Skeletal muscle satellite cell (primary cell): ENCODE measurements around the gene NCF2. TPM values are rescaled to one million over a fixed set of nuclear protein-coding genes. Genes with fewer than 3 reads are reported as not detected.

Source experiments
- H3K27me3 ChIP-seq: 2 replicates; pipeline ENCODE4 v1.7.0; 2013; ENCODE audit warnings: low read length; ENCODE audit not compliant: control insufficient read depth, insufficient read depth
- H3K36me3 ChIP-seq: 2 replicates; pipeline ENCODE4 v1.7.0; 2013; ENCODE audit warnings: mild to moderate bottlenecking, control low read depth, low read length; ENCODE audit not compliant: insufficient read depth
- H3K4me1 ChIP-seq: 2 replicates; pipeline ENCODE4 v1.7.0; 2013; ENCODE audit warnings: low read length; ENCODE audit not compliant: control insufficient read depth, insufficient read depth
- H3K4me2 ChIP-seq: 2 replicates; pipeline ENCODE4 v1.7.0; 2013; ENCODE audit warnings: mild to moderate bottlenecking, low read length
- H3K4me3 ChIP-seq: 2 replicates; pipeline ENCODE4 v1.7.0; 2013; ENCODE audit warnings: low read length
- H3K9ac ChIP-seq: 2 replicates; pipeline ENCODE4 v1.7.0; 2013; ENCODE audit warnings: mild to moderate bottlenecking, low read depth, low read length, moderate library complexity
- H3K9me3 ChIP-seq: replicated peaks from 2 replicates; pipeline ENCODE4 v1.7.0; 2013; ENCODE audit warnings: mild to moderate bottlenecking, control low read depth, low read length
- total RNA-seq: library from RNA; depleted of rRNA; stranded (reverse); fragments of >200 nt; gene quantifications from 2 replicates; pipeline ENCODE4 v1.2.3, GENCODE V29; 2012; rRNA removed

The NCF2 gene, protein sequence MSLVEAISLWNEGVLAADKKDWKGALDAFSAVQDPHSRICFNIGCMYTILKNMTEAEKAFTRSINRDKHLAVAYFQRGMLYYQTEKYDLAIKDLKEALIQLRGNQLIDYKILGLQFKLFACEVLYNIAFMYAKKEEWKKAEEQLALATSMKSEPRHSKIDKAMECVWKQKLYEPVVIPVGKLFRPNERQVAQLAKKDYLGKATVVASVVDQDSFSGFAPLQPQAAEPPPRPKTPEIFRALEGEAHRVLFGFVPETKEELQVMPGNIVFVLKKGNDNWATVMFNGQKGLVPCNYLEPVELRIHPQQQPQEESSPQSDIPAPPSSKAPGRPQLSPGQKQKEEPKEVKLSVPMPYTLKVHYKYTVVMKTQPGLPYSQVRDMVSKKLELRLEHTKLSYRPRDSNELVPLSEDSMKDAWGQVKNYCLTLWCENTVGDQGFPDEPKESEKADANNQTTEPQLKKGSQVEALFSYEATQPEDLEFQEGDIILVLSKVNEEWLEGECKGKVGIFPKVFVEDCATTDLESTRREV
- total RNA-seq = not detected in 2 replicates

DNA sequence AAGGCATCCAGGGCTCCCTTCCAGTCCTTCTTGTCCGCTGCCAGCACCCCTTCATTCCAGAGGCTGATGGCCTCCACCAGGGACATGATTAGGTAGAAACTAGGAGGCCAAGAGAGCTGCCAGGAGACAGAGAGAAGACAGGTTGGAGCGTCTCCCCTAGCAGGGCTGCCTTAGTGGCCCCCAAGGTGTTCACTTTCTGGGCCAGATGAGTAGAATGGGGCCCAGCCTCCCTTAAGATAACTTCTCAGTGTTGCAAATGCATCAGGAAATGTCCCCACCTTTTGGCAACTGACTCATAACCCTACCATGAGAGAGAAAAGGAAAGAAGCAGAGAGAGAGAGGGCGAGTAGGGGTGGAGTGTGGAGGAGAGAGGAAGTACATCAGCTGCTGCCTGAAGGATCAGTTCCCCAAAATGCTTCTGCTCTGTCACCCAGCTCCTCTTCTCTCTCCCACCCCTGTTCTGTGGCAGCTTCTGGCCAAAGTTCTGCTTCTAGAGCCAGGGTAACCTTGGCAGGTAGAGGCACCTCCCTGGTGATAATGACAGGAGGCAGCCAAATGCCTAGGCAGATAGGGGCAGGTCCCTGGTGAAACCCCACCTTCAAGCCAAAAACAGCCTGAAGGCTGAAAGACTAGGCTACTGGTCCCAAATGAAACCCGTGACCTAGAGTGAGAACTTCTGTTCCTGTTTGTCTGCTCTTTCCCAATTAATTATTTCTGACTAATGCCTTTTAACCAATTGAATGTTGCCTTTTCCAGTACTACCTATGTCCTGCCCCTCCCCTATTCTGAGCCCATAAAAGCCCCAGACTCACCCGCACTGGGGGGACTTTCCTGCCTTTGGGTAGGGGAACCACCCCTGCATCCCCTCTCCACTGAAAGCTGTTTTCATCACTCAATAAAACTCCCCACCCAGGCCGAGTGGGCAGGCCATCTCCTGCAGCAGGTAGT, at the start of gene NCF2:
TSS of gene NCF2 (minus strand) at position 216 of the 948 bp plus-strand sequence. CDS start at position 86, 130 bp downstream.
- H3K4me2 ChIP-seq = no peak within 1 kb of the TSS
- no peaks in the 10 kb centered on the region for H3K9me3 ChIP-seq
- no peak within 1 kb of the TSS for H3K9ac ChIP-seq
- H3K36me3 ChIP-seq = no peaks in the 10 kb centered on the region
- H3K4me3 ChIP-seq = no peak within 1 kb of the TSS
- no peaks in the 10 kb centered on the region for H3K4me1 ChIP-seq
- H3K27me3 ChIP-seq = no peaks in the 10 kb centered on the region

DNA sequence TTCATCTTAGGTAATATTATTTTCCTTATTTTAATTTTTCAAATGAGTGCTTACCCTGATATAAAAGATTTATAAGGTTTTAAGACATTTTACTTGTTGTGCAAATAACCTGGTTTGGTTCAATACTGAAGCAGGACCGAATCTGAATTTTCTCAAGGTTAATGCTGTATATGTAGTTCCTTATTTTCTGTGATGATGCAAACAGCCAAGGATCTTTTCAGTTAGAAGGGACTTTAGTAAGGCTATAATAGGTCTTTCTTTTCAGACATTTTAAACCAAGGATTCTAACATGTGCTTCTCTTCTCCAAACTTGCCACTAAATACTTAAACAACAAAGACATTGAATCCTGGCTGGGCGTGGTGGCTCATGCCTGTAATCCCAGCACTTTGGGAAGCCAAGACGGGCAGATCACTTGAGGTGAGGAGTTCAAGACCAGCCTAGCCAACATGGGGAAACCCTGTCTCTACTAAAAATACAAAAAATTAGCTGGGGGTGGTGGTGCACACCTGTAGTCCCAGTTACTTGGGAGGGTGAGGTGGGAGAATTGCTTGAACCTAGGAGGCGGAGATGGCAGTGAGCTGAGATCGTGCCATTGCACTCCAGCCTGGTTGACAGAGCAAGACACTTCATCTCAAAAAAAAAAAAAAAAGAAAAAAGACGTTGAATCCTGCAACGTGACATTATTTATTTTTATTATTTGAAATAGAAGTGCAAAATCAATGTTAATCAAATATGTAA, 48.6 kb upstream of the NCF2 start:
- Histone ChIP-seq H3K9ac (no peak overlapping the region), H3K4me2 (no peak overlapping the region), H3K27me3 (no peaks in the 10 kb centered on the region), H3K36me3 (no peaks in the 10 kb centered on the region), H3K9me3 (no peaks in the 10 kb centered on the region), H3K4me1 (peaks cover 9% of the 10 kb centered on the region), H3K4me3 (no peak overlapping the region)

GRCh38 chr1:183636783-183637182, 46.5 kb upstream of the NCF2 start:
- Histone ChIP-seq H3K4me2 (peak overlapping the region; percentile 92), H3K27me3 (no peaks in the 10 kb centered on the region), H3K9me3 (no peaks in the 10 kb centered on the region), H3K4me3 (peak overlapping the region; percentile 88), H3K4me1 (peaks cover 16% of the 10 kb centered on the region), H3K9ac (no peak overlapping the region), H3K36me3 (peaks cover 3% of the 10 kb centered on the region)

- H3K9ac ChIP-seq = peak overlapping the region; percentile 66
- H3K36me3 ChIP-seq = peaks cover 6% of the 10 kb centered on the region
- H3K4me1 ChIP-seq = peaks cover 19% of the 10 kb centered on the region
- peak overlapping the region; percentile 88 for H3K4me3 ChIP-seq
- no peaks in the 10 kb centered on the region for H3K27me3 ChIP-seq
- no peaks in the 10 kb centered on the region for H3K9me3 ChIP-seq
- peak overlapping the region; percentile 92 for H3K4me2 ChIP-seq
Observed at GRCh38 chr1:183636334-183636682, 46.0 kb upstream of the NCF2 start.

GRCh38 chr1:183635606-183636333, 45.5 kb upstream of the NCF2 start, which contains the start of gene ARPC5:
Gene ARPC5 (minus strand): TSS chr1:183635783. CDS start chr1:183635659, 124 bp downstream.
- Histone ChIP-seq H3K4me3 (peak within 1 kb of the TSS; percentile 88), H3K4me1 (peaks cover 24% of the 10 kb centered on the region), H3K4me2 (peak within 1 kb of the TSS; percentile 92), H3K9me3 (no peaks in the 10 kb centered on the region), H3K27me3 (no peaks in the 10 kb centered on the region), H3K36me3 (peaks cover 8% of the 10 kb centered on the region), H3K9ac (peak within 1 kb of the TSS; percentile 96)

GRCh38 chr1:183635099-183635605, 44.9 kb upstream of the NCF2 start:
- H3K9me3 ChIP-seq = no peaks in the 10 kb centered on the region
- peaks cover 30% of the 10 kb centered on the region for H3K4me1 ChIP-seq
- H3K27me3 ChIP-seq = no peaks in the 10 kb centered on the region
- peak overlapping the region; percentile 96 for H3K9ac ChIP-seq
- peaks cover 14% of the 10 kb centered on the region for H3K36me3 ChIP-seq
- peak overlapping the region; percentile 80 for H3K4me2 ChIP-seq
- H3K4me3 ChIP-seq = peak overlapping the region; percentile 88

DNA sequence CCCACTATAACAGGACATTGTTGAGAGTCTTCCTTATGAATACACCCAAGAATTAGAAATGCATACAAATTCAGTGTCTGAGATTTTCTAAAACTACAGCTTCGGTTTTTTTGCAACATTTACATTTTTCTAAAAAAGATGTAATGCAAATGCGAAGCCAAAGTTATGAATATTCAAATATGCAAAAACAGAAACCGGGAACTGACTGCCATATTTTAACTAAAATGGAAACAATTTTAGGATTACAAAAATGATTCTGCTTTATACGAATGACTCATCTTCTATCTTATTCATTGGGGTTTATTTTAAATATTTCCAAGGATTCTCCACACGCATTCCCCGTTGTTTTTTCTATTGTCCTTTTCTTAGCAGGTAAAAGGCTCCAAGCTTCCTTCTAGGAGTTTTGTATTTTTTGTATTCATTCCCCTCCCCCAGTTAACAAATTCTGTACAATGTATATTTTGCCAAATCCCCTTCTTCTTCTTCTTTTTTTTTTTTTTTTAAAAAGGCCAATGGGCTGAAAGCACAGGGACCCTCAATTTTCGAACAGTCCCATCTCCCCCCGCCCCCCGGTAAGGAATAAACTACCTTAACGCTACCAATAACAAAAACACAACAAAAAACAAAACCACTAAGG, 44.3 kb upstream of the NCF2 start:
- Histone ChIP-seq H3K4me2 (peak overlapping the region; percentile 80), H3K4me1 (peaks cover 30% of the 10 kb centered on the region), H3K4me3 (peak overlapping the region; percentile 88), H3K36me3 (peaks cover 20% of the 10 kb centered on the region), H3K27me3 (no peaks in the 10 kb centered on the region), H3K9me3 (no peaks in the 10 kb centered on the region), H3K9ac (peak overlapping the region; percentile 96)

DNA sequence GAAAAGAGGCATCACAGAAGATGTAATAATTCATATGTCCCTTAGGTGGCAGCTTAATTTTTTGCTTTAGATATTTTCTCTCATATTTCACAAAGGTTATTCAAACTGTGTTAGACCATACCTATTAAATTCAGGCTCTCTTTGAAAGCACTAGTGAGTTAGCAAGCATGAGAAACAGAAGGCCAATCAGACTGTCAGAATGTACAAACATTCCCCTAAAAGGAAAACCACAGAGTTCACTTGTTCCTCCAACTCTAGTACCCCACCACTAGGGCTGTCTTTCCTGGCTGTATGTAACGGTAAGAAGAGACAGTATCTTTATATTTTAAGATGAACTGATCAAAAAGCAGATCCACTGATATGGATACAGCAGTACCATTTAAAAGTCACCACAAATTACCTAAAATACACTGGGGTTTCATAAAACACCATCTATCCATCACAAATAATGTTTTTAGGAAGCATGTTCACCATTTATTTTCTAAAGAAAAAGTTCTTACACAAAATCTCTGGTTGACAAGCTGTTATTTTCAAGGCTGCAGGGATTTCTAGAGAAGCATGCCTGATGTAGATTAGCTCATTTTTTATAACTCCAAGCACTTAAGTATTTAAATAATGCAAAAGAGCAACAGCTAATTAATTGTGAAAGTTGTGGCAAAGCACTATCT, 43.6 kb upstream of the NCF2 start:
- Histone ChIP-seq H3K27me3 (no peaks in the 10 kb centered on the region), H3K9me3 (no peaks in the 10 kb centered on the region), H3K4me2 (peak overlapping the region; percentile 80), H3K36me3 (peaks cover 28% of the 10 kb centered on the region), H3K4me1 (peaks cover 30% of the 10 kb centered on the region), H3K4me3 (peak overlapping the region; percentile 88), H3K9ac (peak overlapping the region; percentile 96)

GRCh38 chr1:183632964-183633363, 42.7 kb upstream of the NCF2 start:
- Histone ChIP-seq H3K9me3 (no peaks in the 10 kb centered on the region), H3K4me1 (peaks cover 34% of the 10 kb centered on the region), H3K4me3 (peak overlapping the region; percentile 88), H3K9ac (peak overlapping the region; percentile 96), H3K36me3 (peaks cover 36% of the 10 kb centered on the region), H3K27me3 (no peaks in the 10 kb centered on the region), H3K4me2 (peak overlapping the region; percentile 80)
